Bronchial epithelial cell (primary cell): ENCODE data around the gene RILPL2. TPM values are rescaled to one million over a fixed set of nuclear protein-coding genes. Genes with fewer than 3 reads are reported as not detected.

Experiments
- DNase-seq: peaks from one replicate; pipeline ENCODE4 v3.0.0-alpha.2; 2010; ENCODE audit warnings: low read depth
- FAIRE-seq: peaks from 2 replicates; lab custom pipeline; 2011; peaks lifted over from hg19 to GRCh38; lab: Jason Lieb, UNC
- H3K27me3 ChIP-seq: 2 replicates; pipeline ENCODE4 v1.5.1; 2011; ENCODE audit warnings: low read length; ENCODE audit not compliant: control insufficient read depth, insufficient read depth
- H3K36me3 ChIP-seq: 2 replicates; pipeline ENCODE4 v1.5.1; 2011; ENCODE audit warnings: low read length; ENCODE audit not compliant: control insufficient read depth, insufficient read depth
- H3K4me3 ChIP-seq: 2 replicates; pipeline ENCODE4 v1.5.1; 2011; ENCODE audit warnings: mild to moderate bottlenecking, low read depth, low read length, control low read depth
- CTCF ChIP-seq: IDR thresholded peaks from 2 replicates; pipeline ENCODE4 v1.5.1; 2011; ENCODE audit warnings: mild to moderate bottlenecking, moderate library complexity, low read length, control low read depth, inconsistent platforms; ENCODE audit not compliant: insufficient read depth, severe bottlenecking
- total RNA-seq: library from RNA; depleted of rRNA; stranded (reverse); fragments of >200 nt; gene quantifications from 2 replicates; pipeline ENCODE4 v1.2.1, GENCODE V29; 2014

The RILPL2 gene
- total RNA-seq, 1 donor from 2014 or later: 3.9 TPM

- FAIRE-seq (no peak), DNase-seq (no peak)
- H3K36me3 ChIP-seq: peaks cover 31% of the 10 kb centered on the region
- no peak overlapping the region for H3K4me3 ChIP-seq
- H3K27me3 ChIP-seq: no peaks in the 10 kb centered on the region
- TF ChIP-seq CTCF: no peak
These were observed 39.5 kb downstream of the RILPL2 start for GRCh38 chr12:123396954-123397353.

- DNase-seq (no peak), FAIRE-seq (no peak)
- Histone ChIP-seq H3K27me3 (no peaks in the 10 kb centered on the region), H3K36me3 (peaks cover 34% of the 10 kb centered on the region), H3K4me3 (no peak overlapping the region)
- no peak for TF ChIP-seq CTCF
These were observed 39.9 kb downstream of the RILPL2 start for GRCh38 chr12:123396543-123396942.

- no peak for FAIRE-seq
- Histone ChIP-seq H3K4me3 (no peak overlapping the region), H3K27me3 (no peaks in the 10 kb centered on the region), H3K36me3 (peaks cover 37% of the 10 kb centered on the region)
- no peak for DNase-seq
- no peak for TF ChIP-seq CTCF
These were observed 41.2 kb downstream of the RILPL2 start for GRCh38 chr12:123395236-123395635.

- H3K4me3 ChIP-seq: no peak overlapping the region
- FAIRE-seq: no peak
- no peaks in the 10 kb centered on the region for H3K27me3 ChIP-seq
- DNase-seq: no peak
- H3K36me3 ChIP-seq: peaks cover 36% of the 10 kb centered on the region
- no peak for TF ChIP-seq CTCF
These were observed 42.7 kb downstream of the RILPL2 start for GRCh38 chr12:123393747-123394146.

- Histone ChIP-seq H3K36me3 (peaks cover 26% of the 10 kb centered on the region), H3K27me3 (no peaks in the 10 kb centered on the region), H3K4me3 (no peak overlapping the region)
- no peak for DNase-seq
- no peak for TF ChIP-seq CTCF
- no peak for FAIRE-seq
These were observed 44.7 kb downstream of the RILPL2 start for GRCh38 chr12:123391546-123392343.
